Measurements from ENCODE around the gene SPECC1L.

SPECC1L gene

GRCh38 chr22:24355574-24355973 lies 84.9 kb downstream of the SPECC1L start:
- in situ Hi-C loops (cut with MboI; ENCODE audit: low sequenced_read_pairs): no loop called here

- in situ Hi-C loops (cut with MboI; ENCODE audit: low sequenced_read_pairs): no loop called here
Observed at GRCh38 chr22:24357547-24357946, 86.9 kb downstream of the SPECC1L start.

GRCh38 chr22:24358105-24358836 lies 87.6 kb downstream of the SPECC1L start:
- in situ Hi-C loops (cut with MboI; ENCODE audit: low sequenced_read_pairs): no loop called here

GRCh38 chr22:24359452-24360120 lies 89.0 kb downstream of the SPECC1L start:
- in situ Hi-C loops (cut with MboI; ENCODE audit: low sequenced_read_pairs): no loop called here

GRCh38 chr22:24361976-24362646 lies 91.5 kb downstream of the SPECC1L start:
- in situ Hi-C loops (cut with MboI; ENCODE audit: low sequenced_read_pairs): no loop called here

GRCh38 chr22:24363243-24363642 lies 92.6 kb downstream of the SPECC1L start:
- in situ Hi-C loops (cut with MboI; ENCODE audit: low sequenced_read_pairs): no loop called here

GRCh38 chr22:24366701-24367100 lies 96.1 kb downstream of the SPECC1L start:
- in situ Hi-C loops (cut with MboI; ENCODE audit: low sequenced_read_pairs): no loop called here

GRCh38 chr22:24367841-24368240 lies 97.2 kb downstream of the SPECC1L start:
- in situ Hi-C loops (cut with MboI; ENCODE audit: low sequenced_read_pairs): no loop called here

- in situ Hi-C loops (cut with MboI; ENCODE audit: low sequenced_read_pairs): no loop called here
Observed at GRCh38 chr22:24370401-24370800, 99.8 kb downstream of the SPECC1L start.

GRCh38 chr22:24376002-24376401 lies 105.4 kb downstream of the SPECC1L start:
- in situ Hi-C loops (cut with MboI; ENCODE audit: low sequenced_read_pairs): no loop called here

GRCh38 chr22:24376586-24376985 lies 106.0 kb downstream of the SPECC1L start:
- in situ Hi-C loops (cut with MboI; ENCODE audit: low sequenced_read_pairs): no loop called here

- in situ Hi-C loops (cut with MboI; ENCODE audit: low sequenced_read_pairs): no loop called here
Observed at GRCh38 chr22:24379536-24379935, 108.9 kb downstream of the SPECC1L start.

- in situ Hi-C loops (cut with MboI; ENCODE audit: low sequenced_read_pairs): no loop called here
Observed at GRCh38 chr22:24380220-24380904, 109.7 kb downstream of the SPECC1L start.

- in situ Hi-C loops (cut with MboI; ENCODE audit: low sequenced_read_pairs): no loop called here
Observed at GRCh38 chr22:24380905-24381230, 110.2 kb downstream of the SPECC1L start.

- in situ Hi-C loops (cut with MboI; ENCODE audit: low sequenced_read_pairs): no loop called here
Observed at GRCh38 chr22:24383061-24383460, 112.4 kb downstream of the SPECC1L start.

GRCh38 chr22:24384131-24384530 lies 113.5 kb downstream of the SPECC1L start:
- in situ Hi-C loops (cut with MboI; ENCODE audit: low sequenced_read_pairs): no loop called here

GRCh38 chr22:24386937-24387471 lies 116.4 kb downstream of the SPECC1L start:
- in situ Hi-C loops (cut with MboI; ENCODE audit: low sequenced_read_pairs): no loop called here

- in situ Hi-C loops (cut with MboI; ENCODE audit: low sequenced_read_pairs): no loop called here
Observed at GRCh38 chr22:24389680-24390079, 119.0 kb downstream of the SPECC1L start.

- in situ Hi-C loops (cut with MboI; ENCODE audit: low sequenced_read_pairs): no loop called here
Observed at GRCh38 chr22:24390156-24390555, 119.5 kb downstream of the SPECC1L start.

- in situ Hi-C loops (cut with MboI; ENCODE audit: low sequenced_read_pairs): no loop called here
Observed at GRCh38 chr22:24390576-24390975, 119.9 kb downstream of the SPECC1L start.

- in situ Hi-C loops (cut with MboI; ENCODE audit: low sequenced_read_pairs): no loop called here
Observed at GRCh38 chr22:24391836-24392217, 121.2 kb downstream of the SPECC1L start.
